GM12878 (cell line): Measurements from ENCODE around the gene AP4B1. TPM values are rescaled to one million over a fixed set of nuclear protein-coding genes. Genes with fewer than 3 reads are reported as not detected.

Experiments used
- ATAC-seq: fragments of 200-7000 bp; cut with Tn5 transposase; 3 replicates; pipeline ENCODE4 v1.9.1; 2020; ENCODE audit warnings: mild to moderate bottlenecking, moderate library complexity
- BruUV-seq: library from RNA; stranded (reverse); fragments of 400-500 nt; replicated peaks from 2 replicates; lab custom pipeline; 2021; lab: Mats Ljungman, UMichigan
- CTCF ChIA-PET: fragments of 300-600 bp; sonication (Branson Sonifier 250); formaldehyde crosslinking; extraction: SDS; loops from one replicate; lab custom pipeline; 2021; ENCODE audit warnings: inconsistent platforms; lab: Yijun Ruan, JAX
- POLR2A ChIA-PET: fragments of 350-600 bp; formaldehyde crosslinking; extraction: SDS; loops from one replicate; lab custom pipeline; 2021; ENCODE audit warnings: inconsistent platforms; lab: Charles Lee
- RAD21 ChIA-PET: fragments of 300-600 bp; sonication (Branson Sonifier 250); formaldehyde crosslinking; loops from one replicate; lab custom pipeline; 2023; ENCODE audit warnings: antibody characterized with exemption; ENCODE audit not compliant: unreplicated experiment; lab: Charles Lee
- SMC1A ChIA-PET: fragments of 300-600 bp; sonication (Branson Sonifier 250); formaldehyde crosslinking; loops from one replicate; lab custom pipeline; 2023; ENCODE audit not compliant: unreplicated experiment, uncharacterized antibody; lab: Charles Lee
- DNase-seq: peaks from one replicate; pipeline ENCODE4 v3.0.0-alpha.2; 2011; ENCODE audit warnings: low read depth, low spot score
- FAIRE-seq: peaks from 3 replicates; lab custom pipeline; 2011; peaks lifted over from hg19 to GRCh38; lab: Jason Lieb, UNC
- H2AFZ ChIP-seq: 2 replicates; pipeline ENCODE4 v1.6.0; 2011; ENCODE audit warnings: low read depth, low read length, control low read depth; ENCODE audit not compliant: control insufficient read depth
- H3K27ac ChIP-seq: 2 replicates; pipeline ENCODE4 v1.5.1; 2011; ENCODE audit warnings: control low read depth; ENCODE audit not compliant: control insufficient read depth, insufficient read depth
- H3K27me3 ChIP-seq, 2 experiments: replicated peaks in 1 of 2; 2 replicates each; pipeline versions ENCODE4 v1.6.0 to v1.6.1; 2011; ENCODE audit warnings: low read length in 1 of 2; ENCODE audit not compliant: control insufficient read depth in 2 of 2, insufficient read depth in 2 of 2
- H3K36me3 ChIP-seq, 2 experiments: 2 replicates each; pipeline ENCODE4 v1.5.1; 2011; ENCODE audit warnings: low read length in 1 of 2; ENCODE audit not compliant: control insufficient read depth in 2 of 2, insufficient read depth in 2 of 2
- H3K4me1 ChIP-seq: 2 replicates; pipeline ENCODE4 v1.6.1; 2011; ENCODE audit warnings: mild to moderate bottlenecking, low read length, moderate library complexity, mixed read lengths; ENCODE audit not compliant: control insufficient read depth, insufficient read depth
- H3K4me2 ChIP-seq: 2 replicates; pipeline ENCODE4 v1.6.0; 2011; ENCODE audit warnings: control low read depth; ENCODE audit not compliant: control insufficient read depth, insufficient read depth
- H3K4me3 ChIP-seq: fragments of 200-600 bp; sonication (generic); 2 replicates; pipeline ENCODE4 v1.5.1; 2016
- H3K79me2 ChIP-seq: 2 replicates; pipeline ENCODE4 v1.6.0; 2011; ENCODE audit warnings: low read length; ENCODE audit not compliant: control insufficient read depth, insufficient read depth
- H3K9ac ChIP-seq: 2 replicates; pipeline ENCODE4 v1.8.0; 2011; ENCODE audit warnings: low read length, control low read depth, mixed read lengths; ENCODE audit not compliant: control insufficient read depth, insufficient read depth
- H3K9me3 ChIP-seq: replicated peaks from 3 replicates; pipeline ENCODE4 v1.5.1; 2011; ENCODE audit warnings: mild to moderate bottlenecking, low read length; ENCODE audit not compliant: control insufficient read depth, insufficient read depth
- H4K20me1 ChIP-seq: 2 replicates; pipeline ENCODE4 v1.6.0; 2011; ENCODE audit not compliant: control insufficient read depth, insufficient read depth
- CBFB ChIP-seq: IDR thresholded peaks from 2 replicates; pipeline ENCODE4 v1.6.1; 2016; ENCODE audit warnings: antibody characterized with exemption, low read depth
- PAX5 ChIP-seq: IDR thresholded peaks from 2 replicates; pipeline ENCODE4 v1.6.1; 2011; ENCODE audit warnings: low read depth, low read length, borderline replicate concordance
- REST ChIP-seq: IDR thresholded peaks from 2 replicates; pipeline ENCODE4 v1.6.1; 2012; ENCODE audit warnings: mild to moderate bottlenecking, low read depth, low read length
- SIN3A ChIP-seq: IDR thresholded peaks from 2 replicates; pipeline ENCODE4 v1.6.1; 2012; ENCODE audit warnings: low read depth, low read length, improper control_type of control experiment
- SPI1 ChIP-seq: IDR thresholded peaks from 2 replicates; pipeline ENCODE4 v1.6.1; 2011; ENCODE audit warnings: low read depth, mild to moderate bottlenecking, low read length, moderate library complexity, borderline replicate concordance; ENCODE audit not compliant: insufficient read depth
- SRF ChIP-seq, 2 experiments: IDR thresholded peaks; 2 replicates each; pipeline ENCODE4 v1.6.1; 2011; ENCODE audit warnings: low read depth in 2 of 2, low read length in 2 of 2, mild to moderate bottlenecking in 1 of 2, moderate library complexity in 1 of 2
- SUPT20H ChIP-seq: IDR thresholded peaks from 2 replicates; pipeline ENCODE4 v1.6.1; 2011; ENCODE audit warnings: low read depth, mild to moderate bottlenecking, low read length, moderate library complexity, borderline replicate concordance; ENCODE audit not compliant: control insufficient read depth
- ZBED1 ChIP-seq: IDR thresholded peaks from 2 replicates; pipeline ENCODE4 v1.6.1; 2016; ENCODE audit warnings: borderline replicate concordance
- ZNF24 ChIP-seq: fragments of 450-650 bp; IDR thresholded peaks from 2 replicates; pipeline ENCODE4 v1.6.1; 2017; ENCODE audit warnings: antibody characterized with exemption, mild to moderate bottlenecking
- WGBS: methylation state at CpG from one replicate; pipeline ENCODE4 v1.1.6; 2016; ENCODE audit warnings: low lambda C conversion rate; ENCODE audit not compliant: insufficient replicate concordance, insufficient coverage; ENCODE audit errors: missing lambda C conversion rate; 5-methylcytosine and 5-hydroxymethylcytosine counted together
- in situ Hi-C: fragments of 300-500 bp; cut with MboI; formaldehyde crosslinking; loops from 9 replicates; pipeline ENCODE4 v1.14.3; 2018; ENCODE audit warnings: mixed read lengths
- intact Hi-C: fragments of 100-400 bp; cut with micrococcal nuclease; formaldehyde crosslinking; loops from one replicate; pipeline ENCODE4 v1.14.2; 2022; ENCODE audit not compliant: unreplicated experiment
- polyA plus RNA-seq, 11 experiments: library from polyadenylated mRNA; depleted of rRNA in 4 of 11; unstranded in 6 of 11; stranded (reverse) in 5 of 11; fragments of >200 nt; fragmentation: Nextera tagmentation in 4 of 11; fragmentation: Illumina TruSeq in 1 of 11; extraction: Ambion mirVana in 4 of 11; extraction: Trizol in 1 of 11; gene quantifications; 1 replicate in 1 of 11; 2 replicates in 10 of 11; pipeline versions ENCODE4 v1.2.1 to v1.2.3, GENCODE V29; 2011 to 2016; ENCODE audit warnings: inconsistent platforms in 2 of 11, missing spikeins in 2 of 11, low read depth in 1 of 11
- total RNA-seq, 4 experiments: library from RNA; depleted of rRNA in 3 of 4; stranded (reverse); fragments of >200 nt in 3 of 4; fragmentation: Illumina TruSeq in 1 of 4; extraction: Trizol in 1 of 4; gene quantifications; 2 replicates each; pipeline versions ENCODE4 v1.2.1 to v1.2.3, GENCODE V29; 2013 to 2021

The AP4B1 gene
- total and polyA plus RNA-seq, 10 of the 15 experiments (the other 5 are each of a cell fraction or from before 2014, with no cell fraction given) = 27.2 to 61.0 (median 33.0) TPM

DNA sequence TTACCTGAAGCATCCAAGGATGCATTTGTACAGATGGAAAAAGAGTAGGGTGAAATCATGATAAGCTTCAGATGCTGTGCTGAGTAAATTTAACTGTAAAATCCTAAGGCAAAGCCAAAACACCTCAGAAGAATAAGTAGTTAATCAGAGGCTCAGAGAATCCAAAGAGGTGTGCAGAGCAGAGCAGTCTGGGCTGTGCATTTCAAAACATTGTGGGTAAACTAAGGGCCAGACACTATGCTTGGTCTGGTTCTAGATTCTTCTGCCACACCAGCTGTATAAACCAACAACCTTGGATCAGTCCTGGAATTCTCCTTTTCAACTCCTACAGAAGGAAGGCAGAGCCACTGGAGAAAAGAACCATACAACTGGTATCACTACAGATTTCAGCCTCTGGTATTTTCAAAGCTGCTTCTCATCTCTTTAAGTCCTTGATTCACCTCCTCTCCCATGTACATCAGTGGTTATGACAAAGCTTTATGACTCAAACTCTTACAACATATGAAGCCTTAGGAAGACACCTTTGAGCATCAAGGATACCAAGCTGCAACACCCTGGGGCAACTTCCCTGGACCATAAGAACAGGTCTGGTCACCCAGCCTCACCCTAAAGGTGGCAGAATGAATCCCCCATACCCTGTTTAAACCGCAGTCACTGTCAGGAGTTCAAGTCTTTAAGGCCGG, 12.9 kb upstream of the AP4B1 start:
- Histone ChIP-seq H3K9ac (no peak overlapping the region), H4K20me1 (no peaks in the 10 kb centered on the region), H3K36me3 (no peaks in the 10 kb centered on the region), H3K4me3 (no peak overlapping the region), H3K4me1 (no peaks in the 10 kb centered on the region)
- ChIA-PET POLR2A (no interaction called here), RAD21 (no interaction called here)
- FAIRE-seq (no peak), ATAC-seq (no peak; the same call in 2 of the 3 replicates)
- intact Hi-C loops (no loop called here), in situ Hi-C loops (no loop called here)
- WGBS = 75% methylated on average over 2 of the region's 2 CpGs
- no peak for TF ChIP-seq SPI1
- TF ChIP-seq PAX5 = no peak
- TF ChIP-seq SIN3A = no peak
- no peak for TF ChIP-seq CBFB
- TF ChIP-seq SRF (IDR thresholded peaks at IDR 0.05; ENCODE audit: low read depth in 2 of 2, low read length in 2 of 2) = no peak
- no peak for TF ChIP-seq SUPT20H
- no peak for TF ChIP-seq REST
- no peak for TF ChIP-seq ZBED1
- no peak for TF ChIP-seq ZNF24
- TF ChIP-seq, all 136 proteins: peak for 0
- H3K9me3 ChIP-seq = no peaks in the 10 kb centered on the region; the same call in 2 of the 3 replicates
- ChIA-PET CTCF (interaction anchor here (1.4 to 2.3 kb wide), 3 partner anchors 10 to 82 kb away, joined by 3 to 6 read pairs (median 4); partner anchors contain the start of gene HIPK1), SMC1A (interaction anchor here (1.3 kb wide), 1 partner anchor 12 kb away, joined by 4 read pairs; the partner anchor contains the start of gene DCLRE1B)
- DNase-seq = no peak
- no peak overlapping the region for H3K27ac ChIP-seq
- no TSS peak for BruUV-seq
- H2AFZ ChIP-seq = no peak overlapping the region
- no peak overlapping the region for H3K4me2 ChIP-seq
- no peaks in the 10 kb centered on the region for H3K27me3 ChIP-seq
- no peaks in the 10 kb centered on the region for H3K79me2 ChIP-seq
